C1 segment of cervical spinal cord (tissue), 14 donors: ENCODE results near the gene ERICH6.
"Not testable (repeated sequence)": the region's sequence is repeated elsewhere in the genome, so short reads cannot be mapped to it uniquely, and the experiment has no call there.

Experiments used
- DNase-seq, 14 donors: peaks; one replicate each; lab custom pipeline; 2025; lab: John Stamatoyannopoulos, UW

The ERICH6 gene

DNA sequence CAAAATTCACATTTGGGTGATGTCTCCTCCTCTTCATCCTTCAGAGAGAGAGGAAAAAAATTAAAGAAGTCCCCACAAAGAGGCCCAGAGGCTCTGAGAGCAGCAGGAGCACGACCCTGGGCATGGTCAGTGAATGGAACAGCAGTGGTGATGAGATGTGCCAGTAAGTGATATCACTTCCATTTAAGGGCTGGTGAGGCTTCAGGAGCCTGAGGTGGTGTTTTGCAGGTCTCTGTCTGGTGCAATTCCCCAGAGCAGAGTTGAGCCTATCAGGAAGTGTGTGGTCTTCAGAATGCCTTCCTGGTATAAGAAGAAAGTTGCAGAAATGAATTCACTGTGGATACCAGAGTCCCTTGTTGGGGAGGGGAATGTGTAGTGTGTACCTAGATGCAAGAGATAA is 21.4 kb downstream of the ERICH6 start:
- DNase-seq, result no peak

- DNase-seq, result no peak
Measured at GRCh38 chr3:150681057-150681456, 22.7 kb downstream of the ERICH6 start.

DNA sequence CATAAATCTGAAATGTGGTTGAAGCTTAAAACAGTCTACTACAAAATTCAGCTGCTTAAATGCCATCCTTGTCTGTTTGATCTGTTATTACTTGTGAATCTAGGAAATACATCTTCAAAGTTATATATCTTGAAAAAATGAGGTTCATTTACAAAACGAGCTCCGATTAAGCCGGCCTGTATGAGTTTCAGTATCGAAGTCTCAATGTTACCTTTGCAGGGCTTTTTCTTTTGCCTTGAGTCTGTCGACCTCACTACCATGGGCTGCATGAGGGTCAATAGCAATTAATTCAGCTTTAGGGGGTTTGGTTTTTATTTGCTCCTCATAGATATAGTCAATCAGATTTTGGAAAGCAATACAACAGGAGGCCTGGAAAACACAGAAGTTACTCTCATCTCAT is 23.2 kb downstream of the ERICH6 start:
- no peak for DNase-seq

DNA sequence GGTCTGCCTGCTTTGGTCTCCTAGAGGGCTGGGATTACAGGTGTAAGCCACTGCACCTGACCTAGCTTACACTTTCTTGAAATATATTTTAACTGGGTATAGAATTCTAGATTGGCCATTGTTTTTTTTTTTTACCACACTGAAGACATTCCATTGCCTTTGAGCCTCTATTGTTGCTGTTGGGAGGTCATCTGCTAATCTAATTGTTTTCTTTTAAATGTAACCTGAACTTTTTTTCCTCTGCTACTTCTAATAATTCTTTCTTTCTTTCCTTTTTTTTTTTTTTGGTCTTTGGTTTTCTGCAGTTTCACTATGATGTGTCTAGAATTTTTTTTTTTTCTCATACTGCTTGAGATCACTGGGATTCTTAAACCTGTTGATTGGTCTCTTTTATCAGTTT is 28.1 kb downstream of the ERICH6 start:
- no peak for DNase-seq

- no peak for DNase-seq
Measured at GRCh38 chr3:150673966-150674365, 29.8 kb downstream of the ERICH6 start.

DNA sequence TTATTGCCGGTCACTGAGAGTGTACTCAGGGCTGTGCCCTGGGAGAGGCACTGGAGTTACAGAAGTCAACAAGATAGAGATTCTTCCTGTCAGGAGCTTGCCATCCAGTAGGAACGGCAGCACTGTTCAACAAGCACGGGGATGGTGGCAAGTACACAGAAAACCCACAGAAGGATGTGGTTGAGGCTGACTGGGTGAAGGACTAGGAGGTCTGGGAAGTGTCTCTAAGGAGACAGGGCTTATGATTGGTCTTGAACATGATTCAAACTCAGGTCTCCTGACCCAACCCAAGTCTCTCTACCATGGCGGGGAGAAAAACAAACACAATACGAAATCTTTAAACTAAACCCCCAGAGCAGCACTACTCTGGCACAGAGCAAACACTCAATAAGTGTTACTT is 37.6 kb downstream of the ERICH6 start:
- no peak for DNase-seq

GRCh38 chr3:150663461-150663860 is 40.3 kb downstream of the ERICH6 start:
- no peak for DNase-seq

- no peak for DNase-seq
Measured at GRCh38 chr3:150662410-150663200, 41.1 kb downstream of the ERICH6 start.

DNA sequence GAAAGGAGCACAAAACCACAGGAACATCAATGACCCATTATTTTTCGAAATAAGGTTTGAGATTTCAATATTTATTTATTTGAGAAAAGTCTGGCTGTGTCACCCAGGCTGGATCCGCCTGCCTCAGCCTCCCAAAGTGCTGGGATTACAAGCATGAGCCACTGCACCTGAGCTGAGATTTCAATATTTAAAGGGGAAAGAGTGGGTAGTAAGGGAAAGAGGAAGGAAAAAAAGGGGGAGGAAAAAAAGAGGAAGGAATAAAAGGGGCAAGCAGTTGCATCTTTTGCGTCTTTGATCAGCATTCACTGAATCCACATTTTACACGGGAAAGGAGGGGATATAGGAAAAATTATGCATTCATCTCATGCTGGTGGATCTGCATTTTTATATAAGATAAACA is 47.4 kb downstream of the ERICH6 start:
- DNase-seq, result no peak

DNA sequence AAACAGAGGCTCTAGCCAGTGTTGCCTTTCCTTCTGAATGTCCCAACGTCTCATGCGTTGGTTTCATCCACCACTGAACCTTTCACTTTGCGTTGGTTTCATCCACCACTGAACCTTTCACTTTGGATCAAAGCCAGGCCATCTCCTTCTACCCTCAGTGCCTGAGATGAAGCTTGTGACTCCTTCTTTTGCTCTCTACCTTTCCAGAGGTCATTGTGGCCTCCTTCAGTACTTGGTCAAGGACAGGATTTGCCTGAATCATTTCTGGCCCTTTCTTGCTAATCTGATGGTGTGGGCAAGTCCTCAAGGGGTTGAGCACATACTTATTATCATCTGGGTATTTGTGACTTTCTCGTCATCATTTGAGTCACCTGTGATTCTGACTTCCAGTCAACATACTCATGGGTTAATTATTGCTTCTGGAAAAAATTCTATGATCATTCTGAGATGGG is 50.6 kb downstream of the ERICH6 start:
- no peak for DNase-seq

GRCh38 chr3:150640256-150640655 is 63.5 kb downstream of the ERICH6 start:
- no peak for DNase-seq

DNA sequence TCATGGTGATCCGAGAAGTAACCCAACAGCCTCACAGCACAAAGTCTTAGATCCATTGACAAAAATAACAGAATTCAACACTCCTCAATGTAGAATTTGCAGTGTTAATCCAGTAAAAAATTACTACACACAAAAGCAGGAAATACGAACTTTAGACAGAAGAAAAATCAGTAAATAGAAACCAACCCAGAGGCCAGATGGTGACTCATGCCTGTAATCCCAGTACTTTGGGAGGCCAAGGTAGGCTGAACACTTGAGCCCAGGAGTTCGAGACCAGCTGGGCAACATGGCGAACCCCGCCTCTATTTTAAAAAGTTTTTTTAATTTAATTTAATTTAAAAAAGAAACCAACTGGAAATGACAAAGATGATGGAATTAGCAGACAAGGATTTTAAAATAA is 64.5 kb downstream of the ERICH6 start:
- DNase-seq, result no peak

GRCh38 chr3:150636258-150636657 is 67.5 kb downstream of the ERICH6 start:
- no peak for DNase-seq

DNA sequence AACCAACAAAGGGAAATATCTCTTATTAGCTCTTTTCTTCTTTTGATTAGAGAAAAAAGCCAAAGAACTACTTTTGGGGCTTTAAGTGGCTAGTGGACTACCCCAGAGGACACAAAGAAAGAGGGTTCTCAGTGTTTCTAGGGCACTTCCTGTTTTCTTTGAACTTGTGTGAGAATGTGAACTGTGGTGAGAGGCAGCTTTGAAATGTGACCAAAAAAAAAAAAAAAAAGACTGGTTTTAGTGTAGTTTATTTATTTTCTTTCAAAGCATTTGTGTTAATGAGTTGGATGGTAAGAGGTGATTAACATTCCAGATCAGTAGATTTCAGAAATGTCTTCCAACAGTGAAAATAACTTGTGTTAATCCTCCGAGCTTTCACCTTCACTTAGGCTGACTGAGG is 68.2 kb downstream of the ERICH6 start:
- DNase-seq, result no peak

GRCh38 chr3:150635076-150635475 is 68.6 kb downstream of the ERICH6 start:
- DNase-seq, result peak in 1 of 14 donors; percentile 3

GRCh38 chr3:150631515-150632221 is 72.1 kb downstream of the ERICH6 start:
- DNase-seq, result no peak

GRCh38 chr3:150627557-150627956 is 76.2 kb downstream of the ERICH6 start:
- DNase-seq, result no peak

DNA sequence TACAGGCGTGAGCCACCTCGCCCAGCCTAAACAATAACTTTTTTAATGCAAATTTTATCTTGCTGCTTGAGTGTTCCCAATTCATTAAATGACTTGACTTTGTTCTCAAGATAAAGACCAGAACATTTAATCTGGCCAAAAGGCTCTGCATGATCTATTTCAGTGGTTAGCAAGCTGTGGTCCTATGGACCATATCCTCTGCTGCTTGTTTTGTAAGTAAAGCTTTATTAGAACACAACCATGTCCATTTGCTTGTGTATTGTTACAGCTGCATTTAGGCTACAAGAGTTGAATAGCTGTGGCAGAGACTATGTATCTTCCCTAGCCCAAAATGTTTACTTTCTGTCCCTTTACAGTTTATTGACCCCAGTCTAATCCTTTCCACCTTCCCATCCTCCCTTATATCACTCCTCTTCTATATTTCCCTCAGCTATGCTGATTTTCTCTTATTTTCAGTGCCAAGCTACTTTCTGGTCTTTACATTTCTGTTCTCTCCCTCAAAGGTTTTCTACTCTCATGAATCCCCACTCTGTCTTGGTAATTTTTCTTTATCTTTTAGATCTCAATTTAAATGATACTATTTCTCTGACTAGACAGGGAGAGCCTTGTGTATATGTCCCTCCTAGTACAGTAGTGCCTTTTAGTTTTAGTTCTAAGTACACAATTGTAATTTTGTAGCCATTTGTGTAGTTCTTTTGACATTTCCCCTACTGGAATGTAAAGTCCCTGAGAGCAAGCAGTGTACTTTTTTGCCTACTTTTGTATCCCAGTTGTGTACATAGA is 77.4 kb downstream of the ERICH6 start:
- DNase-seq, result no peak

DNA sequence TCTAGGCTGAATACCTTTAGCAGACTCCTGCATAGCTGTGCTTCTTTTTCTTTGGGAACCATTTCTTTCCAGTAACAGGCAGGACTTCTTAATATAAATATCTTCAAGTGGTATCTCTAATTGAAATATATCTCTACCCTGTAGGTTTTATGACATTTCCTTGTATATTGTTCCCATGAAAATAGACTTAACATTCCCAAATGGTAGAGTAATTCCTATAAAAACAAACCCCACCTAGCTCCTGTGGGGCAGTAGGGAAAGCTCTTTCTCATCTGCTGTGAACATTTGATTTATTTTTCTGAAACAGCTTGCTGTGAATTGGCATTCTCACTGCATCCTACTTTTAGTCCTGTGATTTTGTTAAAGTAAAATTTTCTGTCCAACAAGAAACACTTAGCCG is 79.8 kb downstream of the ERICH6 start:
- DNase-seq, result no peak

DNA sequence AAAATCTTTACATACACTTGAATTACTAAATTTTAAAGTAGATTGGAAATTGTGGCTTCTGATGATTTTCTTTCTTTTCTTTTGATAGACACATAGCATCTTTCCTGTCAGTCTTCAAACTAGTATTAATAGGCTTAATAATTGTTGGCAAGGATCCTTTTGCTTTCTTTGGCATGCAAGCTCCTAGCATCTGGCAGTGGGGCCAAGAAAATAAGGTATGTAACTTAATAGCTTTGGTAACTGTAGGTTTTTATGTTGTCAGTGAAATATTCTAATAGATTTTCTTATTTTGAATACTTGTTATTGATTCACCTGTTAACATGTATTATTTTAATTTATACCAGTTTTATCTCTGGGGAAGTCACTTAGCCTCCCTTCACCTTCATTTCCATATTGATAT is 80.8 kb downstream of the ERICH6 start:
- DNase-seq, result not testable (repeated sequence)

- no peak for DNase-seq
Measured at GRCh38 chr3:150620002-150620689, 83.6 kb downstream of the ERICH6 start.
